ENCODE results near the gene ECE1.

The ECE1 gene

GRCh38 chr1:21289700-21290545 is at the start of gene ECE1:
Gene ECE1 (minus strand): TSS chr1:21290463. CDS start chr1:21290414, 49 bp downstream.
- DNase-seq (ENCODE audit: low read depth), result no peak

- no peak for DNase-seq (ENCODE audit: low read depth)
These were observed 49.3 kb upstream of the ECE1 start for GRCh38 chr1:21339356-21340229.

- no peak for DNase-seq (ENCODE audit: low read depth)
These were observed 48.5 kb upstream of the ECE1 start for GRCh38 chr1:21338573-21339355.

GRCh38 chr1:21337928-21338572 is 47.8 kb upstream of the ECE1 start:
- DNase-seq (ENCODE audit: low read depth), result peak; percentile 85

GRCh38 chr1:21337454-21337927 is 47.2 kb upstream of the ECE1 start:
- DNase-seq (ENCODE audit: low read depth), result no peak

GRCh38 chr1:21337010-21337437 is 46.8 kb upstream of the ECE1 start:
- no peak for DNase-seq (ENCODE audit: low read depth)

GRCh38 chr1:21335750-21336224 is 45.5 kb upstream of the ECE1 start:
- no peak for DNase-seq (ENCODE audit: low read depth)

- DNase-seq (ENCODE audit: low read depth), result no peak
These were observed 44.9 kb upstream of the ECE1 start for GRCh38 chr1:21335088-21335691.

- DNase-seq (ENCODE audit: low read depth), result peak; percentile 83
These were observed 44.2 kb upstream of the ECE1 start for GRCh38 chr1:21334214-21335087.

- DNase-seq (ENCODE audit: low read depth), result no peak
These were observed 43.6 kb upstream of the ECE1 start for GRCh38 chr1:21333824-21334213.

- no peak for DNase-seq (ENCODE audit: low read depth)
These were observed 42.5 kb upstream of the ECE1 start for GRCh38 chr1:21332554-21333311.

- no peak for DNase-seq (ENCODE audit: low read depth)
These were observed 41.7 kb upstream of the ECE1 start for GRCh38 chr1:21331752-21332478.

- no peak for DNase-seq (ENCODE audit: low read depth)
These were observed 40.3 kb upstream of the ECE1 start for GRCh38 chr1:21330544-21330943.

GRCh38 chr1:21329209-21329844 is 39.1 kb upstream of the ECE1 start:
- no peak for DNase-seq (ENCODE audit: low read depth)

- no peak for DNase-seq (ENCODE audit: low read depth)
These were observed 37.5 kb upstream of the ECE1 start for GRCh38 chr1:21327566-21328323.

GRCh38 chr1:21326861-21327344 is 36.6 kb upstream of the ECE1 start:
- DNase-seq (ENCODE audit: low read depth), result no peak
